Vagina (tissue), 2 donors: Measurements from ENCODE around the gene SCAF4. TPM values are rescaled to one million over a fixed set of nuclear protein-coding genes. Genes with fewer than 3 reads are reported as not detected.
"Not testable (repeated sequence)": the region's sequence is repeated elsewhere in the genome, so short reads cannot be mapped to it uniquely, and the experiment has no call there.

Experiments used
- DNase-seq, 2 donors: peaks; one replicate each; pipeline ENCODE4 v3.0.0-alpha.2; 2017; ENCODE audit errors: extremely low spot score in 2 of 2
- H3K27ac ChIP-seq: fragments of 200-600 bp; sonication (generic); one replicate; pipeline ENCODE4 v1.5.1; 2019
- H3K27me3 ChIP-seq: fragments of 200-600 bp; sonication (generic); one replicate; pipeline ENCODE4 v1.5.1; 2019
- H3K36me3 ChIP-seq, 2 donors: fragments of 200-600 bp; sonication (generic); one replicate each; pipeline ENCODE4 v1.5.1; 2017 to 2019
- H3K4me1 ChIP-seq: fragments of 200-600 bp; sonication (generic); one replicate; pipeline ENCODE4 v1.5.1; 2019
- H3K4me3 ChIP-seq, 2 donors: fragments of 200-600 bp; sonication (generic); 1 replicate in 1 of 2; 2 replicates in 1 of 2; pipeline ENCODE4 v1.5.1; 2016 to 2019
- H3K9me3 ChIP-seq: fragments of 200-600 bp; sonication (generic); one replicate; pipeline ENCODE4 v1.5.1; 2019
- POLR2A ChIP-seq, 2 donors: fragments of 450-650 bp; IDR thresholded peaks; one replicate each; pipeline ENCODE4 v1.6.1; 2017; ENCODE audit warnings: antibody characterized with exemption in 2 of 2, mild to moderate bottlenecking in 2 of 2, moderate library complexity in 2 of 2
- POLR2AphosphoS5 ChIP-seq, 2 donors: sonication (generic); formaldehyde crosslinking; IDR thresholded peaks; one replicate each; pipeline ENCODE4 v1.9.0; 2017; ENCODE audit warnings: antibody characterized with exemption in 2 of 2, mild to moderate bottlenecking in 2 of 2, low read depth in 1 of 2; ENCODE audit not compliant: insufficient read depth in 1 of 2
- intact Hi-C: fragments of 100-400 bp; cut with DNase I; formaldehyde crosslinking; loops from one replicate; pipeline ENCODE4 v1.15.1; 2023
- total RNA-seq: library from RNA; depleted of rRNA; stranded (reverse); fragments of >200 nt; gene quantifications from one replicate; pipeline ENCODE4 v1.2.3, GENCODE V29; 2016
- TF ChIP-seq, protein P1 (sequence below), 3 experiments: fragments of 450-650 bp in 2 of 3; fragments of 200-600 bp in 1 of 3; sonication (generic) in 1 of 3; IDR thresholded peaks; one replicate each; pipeline ENCODE4 v1.5.1; 2017 to 2019; ENCODE audit warnings: antibody characterized with exemption in 3 of 3, mild to moderate bottlenecking in 2 of 3, moderate library complexity in 2 of 3

The SCAF4 gene
- total RNA-seq, 1 donor from 2014 or later = 23.1 TPM

DNA sequence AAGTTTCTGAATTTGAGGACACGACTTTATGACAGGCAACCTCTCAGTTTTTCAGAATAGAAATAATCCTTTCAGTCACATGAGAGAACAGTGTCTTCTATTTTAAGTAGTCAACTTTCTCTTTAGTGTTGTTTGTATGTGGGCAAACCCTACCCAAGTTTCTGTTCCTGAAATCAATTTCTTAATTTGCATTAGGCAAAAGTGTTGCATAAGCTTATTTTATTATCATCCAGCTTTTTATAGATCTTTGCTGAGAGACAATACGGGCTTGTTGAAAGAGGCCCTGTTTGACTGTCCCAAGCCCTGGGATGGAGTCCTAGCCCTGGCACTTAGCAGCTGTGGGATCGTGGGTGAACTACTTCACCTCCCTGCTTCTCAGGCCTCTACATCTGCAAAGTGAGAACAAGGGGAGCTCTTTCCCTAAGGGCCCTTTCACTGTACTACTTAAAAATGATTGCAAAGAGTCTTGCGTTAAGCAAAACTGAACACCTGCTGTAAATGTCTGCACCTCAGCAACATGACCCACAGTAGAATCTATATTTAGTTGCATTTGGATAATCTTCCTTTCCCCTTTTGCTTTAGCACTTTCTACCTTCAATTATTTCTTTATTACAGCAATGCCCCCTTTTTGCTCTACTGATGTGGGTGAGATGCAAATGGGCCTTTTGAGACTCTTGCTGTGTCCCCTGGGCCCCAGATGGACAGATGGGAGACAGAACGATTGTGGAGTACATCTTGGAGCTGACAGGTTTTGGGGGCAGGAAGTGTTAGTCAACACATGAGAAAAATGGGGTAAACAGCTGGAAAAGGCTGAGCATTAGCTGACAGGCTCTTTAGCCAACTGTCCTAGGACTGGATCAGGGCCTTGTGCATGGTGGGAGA lies 41.0 kb upstream of the SCAF4 start:
- Histone ChIP-seq H3K4me1 (no peaks in the 10 kb centered on the region), H3K27me3 (no peaks in the 10 kb centered on the region), H3K27ac (no peak overlapping the region), H3K9me3 (no peaks in the 10 kb centered on the region), H3K4me3 (no peak overlapping the region), H3K36me3 (no peaks in the 10 kb centered on the region)
- TF ChIP-seq POLR2A (IDR thresholded peaks at IDR 0.05) = no peak
- TF ChIP-seq POLR2AphosphoS5 (IDR thresholded peaks at IDR 0.05; ENCODE audit: insufficient read depth in 1 of 2, low read depth in 1 of 2) = no peak
- TF ChIP-seq, protein P1, sequence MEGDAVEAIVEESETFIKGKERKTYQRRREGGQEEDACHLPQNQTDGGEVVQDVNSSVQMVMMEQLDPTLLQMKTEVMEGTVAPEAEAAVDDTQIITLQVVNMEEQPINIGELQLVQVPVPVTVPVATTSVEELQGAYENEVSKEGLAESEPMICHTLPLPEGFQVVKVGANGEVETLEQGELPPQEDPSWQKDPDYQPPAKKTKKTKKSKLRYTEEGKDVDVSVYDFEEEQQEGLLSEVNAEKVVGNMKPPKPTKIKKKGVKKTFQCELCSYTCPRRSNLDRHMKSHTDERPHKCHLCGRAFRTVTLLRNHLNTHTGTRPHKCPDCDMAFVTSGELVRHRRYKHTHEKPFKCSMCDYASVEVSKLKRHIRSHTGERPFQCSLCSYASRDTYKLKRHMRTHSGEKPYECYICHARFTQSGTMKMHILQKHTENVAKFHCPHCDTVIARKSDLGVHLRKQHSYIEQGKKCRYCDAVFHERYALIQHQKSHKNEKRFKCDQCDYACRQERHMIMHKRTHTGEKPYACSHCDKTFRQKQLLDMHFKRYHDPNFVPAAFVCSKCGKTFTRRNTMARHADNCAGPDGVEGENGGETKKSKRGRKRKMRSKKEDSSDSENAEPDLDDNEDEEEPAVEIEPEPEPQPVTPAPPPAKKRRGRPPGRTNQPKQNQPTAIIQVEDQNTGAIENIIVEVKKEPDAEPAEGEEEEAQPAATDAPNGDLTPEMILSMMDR (IDR thresholded peaks at IDR 0.05) = no peak
- intact Hi-C loops = no loop called here
- DNase-seq = no peak

DNA sequence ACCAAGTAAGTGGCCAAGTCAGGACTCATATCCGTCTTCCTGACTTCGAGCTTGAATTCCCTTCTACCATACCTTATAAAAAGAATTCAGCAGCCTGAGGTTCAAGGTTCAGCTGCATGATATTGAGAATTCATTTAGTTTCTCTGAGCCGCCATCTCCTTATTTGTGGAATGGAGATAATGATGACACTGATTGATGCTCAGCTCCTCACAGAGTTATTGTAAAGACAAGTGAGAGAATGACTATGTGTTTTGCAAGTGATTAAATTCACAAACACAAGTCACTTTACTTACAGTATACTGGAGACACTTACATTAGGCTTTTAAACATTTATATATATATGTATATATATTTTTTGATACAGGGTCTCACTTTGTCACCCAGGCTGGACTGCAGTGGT lies 39.8 kb upstream of the SCAF4 start:
- intact Hi-C loops = no loop called here
- DNase-seq = no peak
- TF ChIP-seq, protein P1 (IDR thresholded peaks at IDR 0.05) = no peak
- TF ChIP-seq POLR2A (IDR thresholded peaks at IDR 0.05) (no peak), POLR2AphosphoS5 (IDR thresholded peaks at IDR 0.05; ENCODE audit: insufficient read depth in 1 of 2, low read depth in 1 of 2) (no peak)
- Histone ChIP-seq H3K4me1 (no peaks in the 10 kb centered on the region), H3K36me3 (no peaks in the 10 kb centered on the region), H3K9me3 (no peaks in the 10 kb centered on the region), H3K27me3 (no peaks in the 10 kb centered on the region), H3K4me3 (no peak overlapping the region), H3K27ac (no peak overlapping the region)

DNA sequence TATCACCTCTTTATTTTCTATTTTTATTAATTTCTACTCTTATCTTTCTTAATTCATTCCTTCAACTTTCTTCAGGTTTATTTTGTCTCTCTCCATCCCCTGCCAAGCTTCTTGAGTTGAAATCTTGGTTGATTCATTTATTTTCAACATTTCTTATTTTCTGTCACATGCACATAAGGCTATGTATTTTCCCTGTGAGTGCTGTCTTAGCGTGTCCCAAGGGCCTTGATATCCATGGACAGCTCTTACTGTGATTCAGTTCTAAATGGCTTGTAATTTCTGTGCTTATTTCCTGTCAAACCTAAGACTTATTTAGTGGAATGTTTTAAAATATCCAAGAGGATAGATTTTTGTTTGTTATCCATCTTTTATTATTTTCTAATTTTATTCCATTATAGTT lies 36.8 kb upstream of the SCAF4 start:
- no peaks in the 10 kb centered on the region for H3K9me3 ChIP-seq
- no peak overlapping the region for H3K27ac ChIP-seq
- TF ChIP-seq POLR2AphosphoS5 (IDR thresholded peaks at IDR 0.05; ENCODE audit: insufficient read depth in 1 of 2, low read depth in 1 of 2) (no peak), POLR2A (IDR thresholded peaks at IDR 0.05) (no peak)
- TF ChIP-seq, protein P1 (IDR thresholded peaks at IDR 0.05) = no peak
- no peaks in the 10 kb centered on the region for H3K27me3 ChIP-seq
- H3K4me1 ChIP-seq = no peaks in the 10 kb centered on the region
- no peak for DNase-seq
- intact Hi-C loops = no loop called here
- H3K4me3 ChIP-seq = no peak overlapping the region
- no peaks in the 10 kb centered on the region for H3K36me3 ChIP-seq

DNA sequence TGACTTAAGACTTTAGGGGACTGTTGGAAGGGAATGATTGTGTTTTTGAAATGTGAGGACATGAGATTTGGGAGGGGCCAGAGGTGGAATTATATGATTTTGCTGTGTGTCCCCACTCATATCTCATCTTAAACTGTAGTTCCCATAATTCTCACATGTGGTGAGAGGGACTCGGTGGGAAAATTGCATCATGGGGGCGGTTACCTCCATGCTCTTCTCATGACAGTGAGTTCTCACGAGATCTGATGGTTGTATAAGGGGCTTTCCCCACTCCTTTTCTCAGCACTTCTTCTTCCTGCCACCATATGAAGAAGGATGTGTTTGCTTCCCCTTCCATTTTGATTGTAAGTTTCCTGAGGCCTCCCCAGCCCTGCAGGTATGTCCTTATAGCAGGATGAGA lies 35.0 kb upstream of the SCAF4 start:
- no peak overlapping the region for H3K27ac ChIP-seq
- H3K36me3 ChIP-seq = no peaks in the 10 kb centered on the region
- no peak for DNase-seq
- intact Hi-C loops = no loop called here
- no peaks in the 10 kb centered on the region for H3K4me1 ChIP-seq
- no peak for TF ChIP-seq POLR2AphosphoS5 (IDR thresholded peaks at IDR 0.05; ENCODE audit: insufficient read depth in 1 of 2, low read depth in 1 of 2)
- no peak for TF ChIP-seq POLR2A (IDR thresholded peaks at IDR 0.05)
- TF ChIP-seq, protein P1 (IDR thresholded peaks at IDR 0.05) = no peak
- H3K9me3 ChIP-seq = no peaks in the 10 kb centered on the region
- H3K4me3 ChIP-seq = no peak overlapping the region
- H3K27me3 ChIP-seq = no peaks in the 10 kb centered on the region

DNA sequence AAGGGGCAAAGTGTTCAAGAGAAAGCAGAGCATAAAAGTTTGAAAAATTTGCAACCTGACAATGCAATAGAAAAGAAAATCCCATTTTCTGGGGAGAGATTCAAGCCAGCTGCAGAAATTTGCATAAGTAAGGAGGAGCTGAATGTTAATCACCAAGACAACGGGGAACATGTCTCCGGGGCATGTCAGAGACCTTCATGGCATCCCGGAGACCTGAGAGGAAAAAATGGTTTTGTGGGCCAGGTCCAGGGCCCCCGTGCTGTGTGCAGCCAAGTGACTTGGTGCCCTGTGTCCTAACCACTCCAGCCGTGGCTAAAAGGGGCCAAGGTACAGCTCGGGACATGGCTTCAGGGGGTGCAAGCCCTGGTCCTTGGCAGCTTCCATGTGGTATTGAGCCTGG lies 33.9 kb upstream of the SCAF4 start:
- intact Hi-C loops, H3K9me3 ChIP-seq, H3K4me1 ChIP-seq, H3K27ac ChIP-seq, H3K27me3 ChIP-seq, H3K36me3 ChIP-seq, DNase-seq, H3K4me3 ChIP-seq: not testable (repeated sequence)
